Endometrial microvascular endothelial cells (primary cell): ENCODE data around the gene FMN1. TPM values are rescaled to one million over a fixed set of nuclear protein-coding genes. Genes with fewer than 3 reads are reported as not detected.

Source experiments
- in situ Hi-C: cut with HindIII; loops from 2 replicates; pipeline ENCODE4 v1.10.0; 2017; ENCODE audit warnings: low sequenced_read_pairs, low pct_unique_long_range_greater_than_20kb; ENCODE audit errors: inconsistent ontology term
- total RNA-seq: library from RNA; depleted of rRNA; stranded (reverse); fragments of >200 nt; gene quantifications from one replicate; pipeline ENCODE4 v1.2.3, GENCODE V29; 2015; ENCODE audit errors: inconsistent ontology term

The FMN1 gene
- total RNA-seq, 1 donor from 2014 or later: 0.65 TPM

DNA sequence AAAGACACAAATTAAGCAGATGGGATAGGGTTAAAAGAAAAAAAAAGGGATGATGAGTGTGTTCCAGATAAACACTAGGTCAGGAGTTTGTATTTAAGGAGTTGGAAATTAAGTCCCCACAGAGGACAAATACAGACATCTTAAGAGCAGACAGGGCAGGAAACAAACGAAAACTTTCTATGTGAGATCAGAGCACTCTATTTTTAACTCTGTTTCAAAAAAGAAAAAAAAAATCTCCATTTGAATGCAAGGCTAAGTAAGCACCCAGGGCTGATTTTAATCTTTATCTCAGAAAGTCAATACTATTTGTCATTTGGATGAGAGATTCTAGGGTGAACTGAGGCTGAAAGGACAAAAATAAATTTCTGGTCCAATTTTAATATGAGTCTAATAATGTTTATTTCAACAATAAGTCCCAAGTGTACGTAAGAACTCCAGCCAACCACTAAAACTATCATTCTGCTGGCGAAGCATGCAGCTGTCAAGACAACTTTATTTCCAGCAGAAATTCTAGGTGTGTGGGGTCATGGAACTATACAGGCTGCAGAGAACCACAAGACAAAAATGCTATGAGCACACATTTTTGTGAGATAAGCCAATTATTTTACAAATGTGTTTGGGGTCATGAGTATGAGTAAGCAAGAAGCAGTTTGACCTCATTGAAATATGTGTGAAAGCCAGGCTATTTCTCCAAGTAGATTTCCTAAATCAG, 186.1 kb downstream of the FMN1 start:
- in situ Hi-C loops: no loop called here

DNA sequence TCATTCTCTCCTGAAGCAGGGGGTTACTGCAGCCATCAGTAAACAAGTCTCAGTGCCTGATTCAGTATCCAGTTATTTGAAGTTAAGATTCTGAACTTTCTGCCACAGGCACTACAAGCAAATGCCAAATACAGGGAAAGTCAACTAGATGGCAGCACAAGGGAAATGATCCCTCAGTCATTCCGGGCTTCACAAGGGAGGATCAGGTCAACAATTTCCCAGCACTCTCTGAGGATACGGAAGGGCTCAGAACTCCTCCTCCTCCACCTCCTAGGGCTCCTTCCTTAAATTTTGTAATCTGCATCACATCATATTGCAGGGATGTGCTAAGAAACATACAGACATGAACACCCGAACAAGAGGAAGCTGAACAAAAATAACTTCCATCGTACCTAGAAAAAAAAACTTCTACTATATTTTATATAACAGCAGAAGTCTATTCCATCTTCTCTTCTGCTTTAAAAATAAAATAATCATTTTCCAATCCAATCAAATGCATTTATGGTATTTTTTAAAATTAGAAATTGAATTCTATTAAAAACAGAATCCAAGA, 187.1 kb downstream of the FMN1 start:
- in situ Hi-C loops: no loop called here

DNA sequence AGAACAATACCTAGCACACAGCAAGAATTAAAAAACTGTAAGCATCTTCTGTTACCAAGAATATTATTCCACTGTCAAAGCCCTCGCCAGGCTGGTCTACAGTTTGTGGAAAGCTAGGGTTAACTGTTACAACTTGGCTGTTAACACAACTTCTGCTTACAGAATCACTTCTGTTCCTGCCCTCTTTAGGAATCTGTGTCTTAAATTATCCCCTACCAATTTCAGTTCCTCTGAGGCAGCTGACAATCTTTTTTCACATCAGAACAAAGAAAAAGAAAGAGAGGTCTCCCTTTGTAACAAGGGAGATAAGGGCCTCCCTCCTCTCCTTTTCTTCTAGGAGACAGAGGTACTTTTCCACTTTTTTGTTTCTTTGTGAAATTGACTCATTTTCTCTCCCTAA, 188.9 kb downstream of the FMN1 start:
- in situ Hi-C loops: no loop called here

DNA sequence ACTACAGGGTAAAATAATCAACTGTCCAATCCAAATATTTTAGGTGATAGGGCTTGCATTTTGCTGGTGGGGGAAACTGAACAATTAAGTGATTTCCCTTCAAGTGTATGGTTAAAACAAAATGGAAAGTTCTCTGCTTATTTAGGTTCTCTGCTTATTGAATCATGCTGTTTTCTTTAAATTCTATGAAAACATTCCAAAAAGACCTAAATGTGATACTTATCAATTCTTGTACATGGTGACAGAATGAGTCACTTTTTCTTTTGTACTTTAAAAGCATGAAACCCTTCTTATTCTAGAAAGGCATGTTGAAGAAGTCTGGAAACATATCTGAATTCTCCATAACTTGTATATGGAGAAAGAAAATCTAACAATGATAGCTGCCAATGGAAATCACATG, 192.6 kb downstream of the FMN1 start:
- in situ Hi-C loops: no loop called here

DNA sequence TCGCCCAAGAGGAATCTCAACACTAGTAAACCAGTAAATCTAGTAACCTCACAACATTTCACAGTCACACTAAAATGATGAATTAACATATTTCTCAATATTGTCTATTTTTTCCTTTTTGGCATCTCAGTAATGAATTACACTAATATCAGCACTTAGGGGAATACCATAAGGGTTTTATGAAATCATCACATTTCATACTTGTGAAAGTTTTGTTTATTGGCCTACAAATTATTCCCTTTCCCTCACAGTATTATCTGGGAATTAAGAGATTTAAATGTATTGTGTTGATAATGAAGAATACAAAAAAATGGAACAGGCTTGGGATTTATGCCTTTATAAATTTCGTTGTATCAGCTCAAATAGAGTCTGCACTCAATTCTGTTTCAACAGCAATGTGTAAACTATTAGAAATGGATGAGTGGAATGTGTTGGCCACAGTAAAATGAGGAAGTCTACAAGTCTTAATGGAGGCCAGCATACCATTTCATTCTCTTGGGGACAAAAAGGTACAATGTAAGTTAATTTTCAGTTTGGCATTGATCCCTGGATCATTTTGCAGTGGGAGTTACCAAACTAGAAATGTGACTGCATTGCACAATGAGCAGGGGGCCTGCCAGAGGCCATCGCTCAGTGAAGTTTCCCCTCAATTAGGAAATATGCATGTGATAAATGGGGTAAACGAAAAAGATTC, 195.4 kb downstream of the FMN1 start:
- in situ Hi-C loops: no loop called here

DNA sequence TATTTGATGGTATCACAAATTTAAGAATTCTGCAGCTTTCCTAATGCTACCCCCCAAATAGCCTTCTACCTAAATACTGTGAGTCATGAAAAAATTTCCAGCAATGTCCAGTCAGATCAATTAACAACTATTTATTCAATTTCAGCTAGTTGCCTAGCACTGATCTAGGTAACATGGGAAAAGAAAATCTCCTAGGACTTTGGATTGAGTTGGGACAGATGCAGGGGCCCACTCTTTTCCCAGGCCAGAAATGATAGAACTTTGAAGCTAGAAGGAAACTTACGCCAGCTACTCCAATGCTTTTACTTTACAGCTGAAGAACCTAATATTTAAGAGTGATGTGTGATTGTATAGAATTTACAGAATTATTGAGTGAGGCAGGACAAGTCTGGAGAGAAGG, 196.3 kb downstream of the FMN1 start:
- in situ Hi-C loops: no loop called here

DNA sequence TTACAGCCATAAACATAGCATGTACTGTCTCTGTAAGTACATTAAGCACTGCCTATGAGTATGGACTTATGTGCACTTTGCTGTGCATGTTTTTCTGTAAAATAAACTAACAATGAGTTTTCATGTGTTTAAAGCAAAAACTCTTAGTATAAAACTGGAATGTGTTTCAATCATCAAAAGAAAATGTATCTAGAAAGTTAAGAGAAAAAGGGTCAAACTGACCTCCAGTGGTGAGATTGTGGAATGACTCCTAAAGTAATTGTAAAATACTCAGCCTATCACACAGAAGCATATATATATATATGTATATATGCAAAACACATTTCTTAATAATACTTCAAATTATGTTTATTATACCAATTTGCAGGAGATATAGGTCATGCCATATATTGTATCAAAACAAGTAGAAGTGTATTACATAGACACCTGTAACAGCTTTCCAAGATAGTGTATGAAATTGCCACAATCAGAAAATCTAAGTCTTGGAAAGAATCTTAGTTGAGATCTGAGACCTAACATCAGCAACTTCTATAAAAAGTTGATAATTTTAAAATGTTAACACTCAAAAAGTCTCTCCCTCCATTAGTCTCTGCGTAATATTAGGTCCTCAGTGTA, 199.6 kb downstream of the FMN1 start:
- in situ Hi-C loops: no loop called here

DNA sequence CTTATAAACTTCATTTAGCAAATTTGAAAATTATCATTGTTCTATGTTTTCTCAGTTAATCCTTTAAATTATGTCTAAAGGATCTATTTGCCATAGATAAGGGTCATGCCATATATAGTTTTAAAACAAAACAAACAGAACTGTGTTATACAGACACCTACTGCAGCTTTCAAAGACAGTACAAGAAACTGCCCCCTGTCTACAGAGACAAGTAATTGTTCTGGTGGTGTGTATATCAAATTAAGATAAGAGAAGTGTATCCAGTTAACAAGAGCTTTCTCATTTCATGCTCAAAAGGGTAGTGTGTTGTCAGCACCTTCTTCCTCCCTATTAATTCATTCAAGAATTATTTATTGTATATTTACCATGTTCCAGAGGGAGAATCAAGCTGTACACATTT, 201.2 kb downstream of the FMN1 start:
- in situ Hi-C loops: no loop called here

DNA sequence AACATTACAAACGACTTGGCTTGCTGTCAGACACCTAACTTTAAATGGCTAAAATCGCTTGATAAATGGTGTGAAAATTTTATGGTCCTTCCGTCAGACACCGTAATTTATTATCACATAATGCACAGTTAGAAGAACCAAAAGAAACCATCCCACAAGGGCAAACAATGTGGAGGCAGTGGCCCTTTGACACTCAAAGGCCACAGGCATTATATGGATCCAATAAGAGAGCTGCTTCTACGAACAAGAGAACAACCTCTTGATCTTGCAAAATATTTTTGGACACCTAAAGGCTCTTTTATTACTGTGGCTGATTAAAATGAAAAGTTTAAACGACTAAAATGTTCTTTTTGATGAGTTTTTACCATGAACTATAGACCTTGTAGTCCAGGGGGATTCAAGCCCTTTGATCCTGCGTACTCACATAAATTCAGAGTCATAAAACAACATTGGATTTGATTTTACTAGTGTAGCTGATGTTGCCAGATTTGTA, 202.8 kb downstream of the FMN1 start:
- in situ Hi-C loops: no loop called here

DNA sequence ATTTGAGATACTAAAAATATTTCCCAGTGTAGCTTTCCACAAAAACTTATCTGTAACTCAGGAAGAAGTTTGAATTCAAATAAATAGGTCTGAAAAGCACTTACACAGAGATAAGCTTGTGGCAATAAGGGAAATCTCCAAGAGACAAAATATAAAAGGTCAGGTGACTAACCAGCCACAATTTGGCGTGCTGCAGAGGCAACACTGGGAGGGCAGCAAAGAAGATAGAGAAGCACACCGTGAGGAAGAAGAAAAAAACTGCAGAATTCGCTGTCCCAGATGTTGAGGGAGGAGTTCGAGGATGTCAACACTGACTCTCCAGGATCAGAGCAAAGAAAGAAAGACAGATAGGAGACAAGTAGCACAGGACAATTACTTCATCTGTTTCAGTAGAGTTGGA, 204.4 kb downstream of the FMN1 start:
- in situ Hi-C loops: no loop called here

DNA sequence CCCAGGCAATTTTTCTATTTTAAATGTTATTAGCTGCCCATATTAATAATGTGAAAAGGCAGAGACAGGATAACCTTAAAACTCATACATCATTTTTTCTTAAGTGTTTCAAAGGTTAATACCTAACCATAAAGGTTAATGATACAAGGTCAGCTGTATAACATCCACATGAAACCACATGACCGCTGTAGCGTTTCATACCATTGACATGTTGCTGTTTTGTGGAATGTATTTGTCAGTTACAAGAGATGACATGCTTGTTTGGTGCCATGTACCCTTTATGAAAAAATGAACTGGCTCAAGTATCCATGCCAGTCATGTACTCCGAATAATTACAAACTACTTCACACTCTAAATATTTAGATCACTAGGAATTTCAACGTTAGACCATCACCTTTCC, 207.4 kb downstream of the FMN1 start:
- in situ Hi-C loops: no loop called here

DNA sequence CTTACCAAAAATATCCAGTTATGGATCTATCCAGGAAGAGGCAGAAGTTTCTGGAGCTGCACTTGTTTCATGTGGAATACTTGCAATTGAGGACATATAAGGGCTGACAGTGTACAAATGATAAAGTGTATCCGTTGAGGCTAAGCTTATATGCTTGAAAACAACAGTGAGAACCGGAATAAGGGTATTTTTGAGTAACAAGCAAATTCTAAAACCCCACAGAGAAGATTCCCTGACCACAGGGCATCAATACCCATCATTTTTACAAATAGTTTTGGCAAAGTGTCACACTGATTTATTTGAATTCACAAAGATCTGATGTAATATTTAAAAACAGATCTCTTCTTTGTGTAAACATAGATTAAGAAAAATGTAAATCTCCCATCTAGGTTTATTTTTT, 208.4 kb downstream of the FMN1 start:
- in situ Hi-C loops: no loop called here

DNA sequence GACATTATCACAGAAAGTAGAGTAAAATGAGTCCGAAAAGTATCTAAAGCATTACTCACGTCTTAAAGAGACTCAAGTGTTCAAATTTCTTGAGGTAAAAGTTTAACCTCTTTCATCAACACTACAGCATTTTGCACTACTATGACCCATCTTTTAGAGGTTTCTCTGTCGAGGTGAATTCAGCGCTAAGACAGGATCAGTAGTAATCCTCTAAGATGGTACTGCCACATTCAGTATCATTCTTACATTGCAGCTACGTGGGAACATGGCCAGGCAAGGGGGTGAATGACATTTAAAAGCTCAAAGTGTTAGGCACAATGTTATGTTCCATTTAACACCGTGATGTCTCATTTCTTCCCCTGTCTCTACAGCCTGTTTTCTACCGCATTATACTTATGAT, 210.8 kb downstream of the FMN1 start:
- in situ Hi-C loops: no loop called here

DNA sequence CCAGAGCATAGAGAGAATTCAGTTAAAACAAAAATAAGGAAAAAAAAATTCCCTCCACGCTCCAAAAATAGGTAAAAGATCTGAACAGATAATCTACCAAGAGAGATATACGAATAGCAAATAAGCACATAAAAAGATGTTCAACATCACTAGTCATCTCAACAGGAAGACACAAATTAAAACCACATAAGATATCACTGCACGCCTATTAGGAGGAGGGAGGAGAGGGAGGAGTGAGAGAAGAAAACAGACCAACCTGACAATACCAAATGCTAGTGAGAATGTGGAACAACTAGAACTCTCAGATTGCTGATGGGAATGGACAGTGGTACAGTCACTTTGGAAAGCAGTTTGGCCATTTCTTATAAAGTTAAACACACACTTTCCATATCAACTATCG, 212.5 kb downstream of the FMN1 start:
- in situ Hi-C loops: no loop called here

DNA sequence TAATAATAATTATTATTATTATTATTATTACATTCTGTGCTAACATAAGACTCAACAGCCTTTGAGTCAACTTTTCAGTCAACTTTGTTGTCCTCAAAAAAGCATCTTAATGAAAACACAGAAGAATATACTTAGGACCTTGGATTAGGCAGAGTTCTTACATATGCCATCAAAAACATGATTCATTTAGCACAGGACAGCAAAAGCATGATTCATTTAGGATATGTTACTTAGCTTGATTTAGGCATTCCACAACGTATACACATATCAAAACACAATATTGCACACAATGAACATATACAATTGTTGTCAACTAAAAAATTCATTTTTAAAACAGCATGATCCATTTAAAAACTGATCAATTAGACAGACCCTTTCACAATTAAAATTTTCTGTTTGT, 213.0 kb downstream of the FMN1 start:
- in situ Hi-C loops: no loop called here

DNA sequence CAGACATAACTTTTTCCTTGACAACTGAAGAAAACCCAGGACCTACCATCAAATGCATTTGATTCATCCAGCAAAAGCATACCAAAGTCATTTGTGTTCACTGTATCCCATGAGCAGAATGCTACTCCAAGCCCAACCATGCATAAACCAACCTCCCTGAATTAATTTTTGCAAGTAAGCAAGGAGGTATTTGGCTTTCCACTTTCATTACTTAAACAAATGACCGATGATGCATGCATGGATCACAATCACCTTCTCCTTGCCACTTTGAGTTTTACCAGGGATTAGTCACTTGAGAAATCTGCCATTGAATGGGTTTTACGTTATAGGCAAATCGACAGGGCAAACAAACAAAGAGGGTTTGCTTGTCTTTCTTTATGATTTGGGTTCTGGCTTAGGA, 214.8 kb downstream of the FMN1 start:
- in situ Hi-C loops: no loop called here

DNA sequence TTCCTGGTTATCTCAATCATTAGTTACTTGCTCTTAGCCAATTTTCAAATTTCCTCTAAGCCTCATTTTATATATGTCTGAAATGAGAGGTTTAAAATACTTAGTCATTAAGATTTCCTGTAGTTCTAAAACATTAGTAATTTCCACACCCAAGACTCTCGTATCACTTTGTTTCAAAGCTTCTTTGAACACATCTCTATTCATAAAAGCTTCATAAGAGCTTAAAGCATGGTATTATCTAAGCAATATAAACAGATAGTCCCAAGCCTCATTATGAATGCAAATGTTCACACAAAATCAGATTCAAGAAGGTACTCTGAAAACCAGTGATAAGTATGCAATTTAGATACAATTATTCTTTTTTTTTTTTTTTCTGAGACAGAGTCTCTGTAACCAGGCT, 217.0 kb downstream of the FMN1 start:
- in situ Hi-C loops: no loop called here

DNA sequence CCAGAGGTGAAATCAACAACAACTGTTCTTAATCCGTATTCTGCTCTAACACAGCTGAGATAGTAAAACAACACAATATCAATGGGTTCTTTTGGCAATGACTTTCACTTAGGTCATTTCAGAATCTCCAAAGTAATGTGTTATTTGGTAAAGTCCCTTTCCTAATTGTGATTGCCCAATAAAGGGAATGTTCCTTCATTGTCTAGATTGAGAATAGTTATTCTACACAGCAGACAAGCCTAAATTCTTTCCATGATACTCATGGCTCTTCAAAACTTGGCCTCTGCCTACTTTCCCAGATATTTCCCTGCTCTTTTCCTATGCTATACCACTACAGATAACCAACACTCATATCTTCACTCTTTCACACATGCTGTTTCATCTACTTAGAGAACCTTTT, 219.8 kb downstream of the FMN1 start:
- in situ Hi-C loops: no loop called here

DNA sequence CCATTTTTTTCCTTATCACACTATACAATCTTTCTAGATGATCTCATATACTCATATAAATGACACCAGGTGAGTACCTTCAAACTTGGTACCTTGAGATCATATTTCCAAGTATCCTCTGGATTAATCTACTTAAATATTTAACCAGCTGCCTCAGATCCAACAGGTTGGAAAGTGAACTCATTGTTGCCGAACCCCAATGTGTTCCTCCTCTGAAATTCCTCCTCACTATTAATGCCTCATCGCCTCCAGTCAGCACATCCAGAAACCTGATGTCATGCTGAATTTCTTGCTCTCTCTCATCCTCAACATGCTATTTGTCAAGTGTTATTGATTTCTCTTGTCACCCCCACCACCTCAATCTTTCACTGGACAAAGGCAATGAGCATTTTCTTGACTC, 221.8 kb downstream of the FMN1 start:
- in situ Hi-C loops: no loop called here

DNA sequence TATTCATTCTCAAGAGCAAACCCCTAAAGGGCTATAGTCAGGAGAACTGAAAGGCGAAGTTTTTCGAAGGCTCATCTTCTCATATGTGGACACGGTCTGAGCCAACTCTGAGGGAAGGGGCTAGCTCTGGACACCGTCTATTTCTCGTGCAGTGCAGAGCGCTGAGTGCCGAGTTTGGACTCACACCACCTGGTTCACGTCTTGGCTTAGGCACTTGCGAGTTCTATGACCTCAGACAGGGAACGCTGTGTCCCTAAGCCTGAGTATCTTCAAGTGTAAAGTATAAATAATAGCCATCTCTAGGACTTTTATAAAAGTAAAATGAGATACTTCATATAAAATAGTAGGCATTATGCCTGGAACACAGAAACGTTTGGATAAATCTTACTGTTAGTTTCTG, 223.7 kb downstream of the FMN1 start:
- in situ Hi-C loops: no loop called here
